A549 (cell line): Measurements from ENCODE around the gene CRACDL. TPM values are rescaled to one million over a fixed set of nuclear protein-coding genes. Genes with fewer than 3 reads are reported as not detected.

ENCODE experiments used
- ATAC-seq, 2 experiments: fragments of 200-7000 bp in 1 of 2; fragments of >200 bp in 1 of 2; cut with Nextera tagmentation in 1 of 2; cut with Tn5 transposase in 1 of 2; 3 replicates each; pipeline versions ENCODE4 v1.8.0 to v1.9.1; 2018 to 2020; ENCODE audit warnings: mild to moderate bottlenecking in 1 of 2, moderate library complexity in 1 of 2
- CTCF ChIA-PET: fragments of 300-600 bp; sonication (Branson Sonifier 250); formaldehyde crosslinking; extraction: SDS; loops from one replicate; lab custom pipeline; 2021; ENCODE audit warnings: antibody characterized with exemption, inconsistent platforms; lab: Yijun Ruan, JAX
- POLR2A ChIA-PET: fragments of 350-600 bp; formaldehyde crosslinking; extraction: SDS; loops from one replicate; lab custom pipeline; 2021; ENCODE audit warnings: antibody characterized with exemption, inconsistent platforms; lab: Yijun Ruan, JAX
- DNase-seq, 2 experiments: peaks; one replicate each; pipeline versions ENCODE4 v3.0.0 to v3.0.0-alpha.2; 2011 to 2016; ENCODE audit warnings: low read depth in 1 of 2, low spot score in 1 of 2
- FAIRE-seq: peaks from 2 replicates; lab custom pipeline; 2011; peaks lifted over from hg19 to GRCh38; lab: Jason Lieb, UNC
- H3K27ac ChIP-seq, 2 experiments: fragments of >200 bp; sonication (Bioruptor Twin); formaldehyde crosslinking; 3 replicates each; pipeline ENCODE4 v1.5.1; 2016 to 2017
- H3K4me1 ChIP-seq: fragments of >200 bp; sonication (Bioruptor Twin); formaldehyde crosslinking; 3 replicates; pipeline ENCODE4 v1.6.1; 2016
- H3K4me2 ChIP-seq: fragments of >200 bp; sonication (Bioruptor Twin); formaldehyde crosslinking; 3 replicates; pipeline ENCODE4 v1.6.1; 2016
- H3K4me3 ChIP-seq: fragments of >200 bp; sonication (Bioruptor Twin); formaldehyde crosslinking; 3 replicates; pipeline ENCODE4 v1.5.1; 2016
- H3K9me3 ChIP-seq: fragments of >200 bp; sonication (Bioruptor Twin); formaldehyde crosslinking; 3 replicates; pipeline ENCODE4 v1.6.1; 2016
- BHLHE40 ChIP-seq: IDR thresholded peaks from 2 replicates; pipeline ENCODE4 v1.6.1; 2012; ENCODE audit warnings: low read depth, low read length, inconsistent platforms
- CBX8 ChIP-seq: fragments of 200-600 bp; sonication (generic); IDR thresholded peaks from 2 replicates; pipeline ENCODE4 v1.6.1; 2016
- EHF ChIP-seq: fragments of 250-450 bp; sonication (Bioruptor Pico); IDR thresholded peaks from 2 replicates; pipeline ENCODE4 v1.5.0; 2020; ENCODE audit warnings: mild to moderate bottlenecking
- EP300 ChIP-seq, 2 experiments: fragments of >200 bp; sonication (Bioruptor Twin); formaldehyde crosslinking; IDR thresholded peaks; 2 replicates in 1 of 2; 3 replicates in 1 of 2; pipeline ENCODE4 v1.6.1; 2016 to 2017
- ESRRA ChIP-seq: fragments of 150-350 bp; IDR thresholded peaks from 2 replicates; pipeline ENCODE4 v1.6.1; 2014; ENCODE audit warnings: mild to moderate bottlenecking, low read length, borderline replicate concordance
- FOXS1 ChIP-seq: fragments of 250-450 bp; sonication (Bioruptor Pico); IDR thresholded peaks from 2 replicates; pipeline ENCODE4 v1.5.0; 2020; ENCODE audit warnings: mild to moderate bottlenecking, moderate library complexity
- HDAC2 ChIP-seq: fragments of 200-600 bp; sonication (generic); IDR thresholded peaks from 2 replicates; pipeline ENCODE4 v1.6.1; 2016
- KDM1A ChIP-seq: fragments of 200-600 bp; sonication (generic); IDR thresholded peaks from 2 replicates; pipeline ENCODE4 v1.6.1; 2016; ENCODE audit warnings: low read depth, mild to moderate bottlenecking
- KDM5A ChIP-seq: fragments of 200-600 bp; sonication (generic); IDR thresholded peaks from 2 replicates; pipeline ENCODE4 v1.6.1; 2016; ENCODE audit warnings: antibody characterized with exemption, mild to moderate bottlenecking
- MAFK ChIP-seq: fragments of 450-650 bp; IDR thresholded peaks from 2 replicates; pipeline ENCODE4 v1.6.1; 2014; ENCODE audit not compliant: partially characterized antibody
- NPAS2 ChIP-seq: fragments of 250-450 bp; sonication (Bioruptor Pico); IDR thresholded peaks from 2 replicates; pipeline ENCODE4 v1.8.0; 2022; ENCODE audit warnings: mild to moderate bottlenecking, moderate library complexity, borderline replicate concordance
- PHF8 ChIP-seq: fragments of 200-600 bp; sonication (generic); IDR thresholded peaks from 2 replicates; pipeline ENCODE4 v1.6.1; 2016; ENCODE audit warnings: low read depth, mild to moderate bottlenecking, antibody characterized with exemption, moderate library complexity, borderline replicate concordance
- POLR2A ChIP-seq: IDR thresholded peaks from 2 replicates; pipeline ENCODE4 v1.6.1; 2012; ENCODE audit warnings: mild to moderate bottlenecking, low read length
- POLR2AphosphoS2 ChIP-seq: conservative IDR thresholded peaks from 2 replicates; pipeline ENCODE4 v1.6.1; 2012; ENCODE audit warnings: low read length, improper control_type of control experiment, inconsistent platforms
- RAD21 ChIP-seq, 2 experiments: fragments of >200 bp in 1 of 2; sonication (Bioruptor Twin) in 1 of 2; formaldehyde crosslinking in 1 of 2; IDR thresholded peaks in 1 of 2; conservative IDR thresholded peaks in 1 of 2; 2 replicates in 1 of 2; 3 replicates in 1 of 2; pipeline ENCODE4 v1.6.1; 2012 to 2018; ENCODE audit warnings: inconsistent platforms in 1 of 2
- RCOR1 ChIP-seq: fragments of 150-350 bp; IDR thresholded peaks from 2 replicates; pipeline ENCODE4 v1.6.1; 2014; ENCODE audit warnings: antibody characterized with exemption, low read length, low read depth
- RNF2 ChIP-seq: fragments of 200-600 bp; sonication (generic); IDR thresholded peaks from 2 replicates; pipeline ENCODE4 v1.6.1; 2016; ENCODE audit warnings: low read depth, mild to moderate bottlenecking, antibody characterized with exemption, moderate library complexity, borderline replicate concordance
- TP53 ChIP-seq: fragments of 250-450 bp; sonication (Bioruptor Pico); IDR thresholded peaks from 2 replicates; pipeline ENCODE4 v1.5.0; 2021; ENCODE audit warnings: mild to moderate bottlenecking, moderate library complexity
- ZC3H11A ChIP-seq: fragments of 450-650 bp; IDR thresholded peaks from 2 replicates; pipeline ENCODE4 v1.6.1; 2014; ENCODE audit warnings: antibody characterized with exemption, mild to moderate bottlenecking
- ZSCAN20 ChIP-seq: fragments of 250-450 bp; sonication (Bioruptor Pico); IDR thresholded peaks from 2 replicates; pipeline ENCODE4 v1.8.0; 2022; ENCODE audit warnings: mild to moderate bottlenecking, moderate library complexity
- WGBS: methylation state at CpG from one replicate; pipeline ENCODE4 v1.1.6; 2017; ENCODE audit errors: missing lambda C conversion rate; 5-methylcytosine and 5-hydroxymethylcytosine counted together
- polyA plus RNA-seq, 4 experiments: library from polyadenylated mRNA; depleted of rRNA in 3 of 4; stranded (reverse); fragments of >200 nt; fragmentation: RNase III in 1 of 4; extraction: RNeasy Plus Mini Kit Qiagen cat#74134 plus additional on column Dnase treatment in 1 of 4; gene quantifications; 2 replicates in 3 of 4; 3 replicates in 1 of 4; pipeline ENCODE4 v1.2.3, GENCODE V29; 2011 to 2017
- TF ChIP-seq, protein P1 (sequence below): fragments of 200-600 bp; sonication (generic); IDR thresholded peaks from 2 replicates; pipeline ENCODE4 v1.6.1; 2016; ENCODE audit warnings: antibody characterized with exemption, mild to moderate bottlenecking, moderate library complexity
- TF ChIP-seq, protein P2 (sequence below): fragments of >200 bp; sonication (Bioruptor Twin); formaldehyde crosslinking; IDR thresholded peaks from 3 replicates; pipeline ENCODE4 v1.5.1; 2016
- TF ChIP-seq, protein P3 (sequence below): fragments of 450-650 bp; IDR thresholded peaks from 2 replicates; pipeline ENCODE4 v1.6.1; 2014; ENCODE audit warnings: antibody characterized with exemption
- TF ChIP-seq, protein P4 (sequence below): fragments of >200 bp; sonication (Bioruptor Twin); formaldehyde crosslinking; IDR thresholded peaks from 2 replicates; pipeline ENCODE4 v1.6.1; 2016
- TF ChIP-seq, protein P5 (sequence below): IDR thresholded peaks from 2 replicates; pipeline ENCODE4 v1.6.1; 2012

The CRACDL gene
- polyA plus RNA-seq, 2 of the 4 experiments (the other 2 are of a cell fraction) = 0.21 to 0.36 TPM

DNA sequence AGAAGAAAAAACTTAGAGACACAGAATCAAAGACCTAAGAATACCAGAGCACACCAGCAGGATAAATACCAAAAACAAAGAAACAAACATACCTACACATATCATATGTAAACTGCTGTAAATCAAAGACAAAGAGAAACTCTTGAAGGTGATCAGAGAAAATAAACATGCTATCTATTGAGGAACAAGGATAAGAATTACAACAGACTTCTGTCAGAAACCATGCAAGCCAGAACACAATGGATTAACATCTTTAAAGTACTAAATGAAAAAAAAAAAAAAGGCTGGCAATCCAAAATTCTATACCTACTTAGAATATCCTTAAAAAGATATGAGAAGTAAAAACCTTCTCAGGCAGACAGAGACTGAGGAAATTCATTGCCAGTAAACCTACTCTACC, 153.5 kb downstream of the CRACDL start:
- H3K27ac ChIP-seq = no peak overlapping the region
- no peak for TF ChIP-seq CBX8
- TF ChIP-seq NPAS2 (CRISPR knock-in tag) = no peak
- TF ChIP-seq, protein P1, sequence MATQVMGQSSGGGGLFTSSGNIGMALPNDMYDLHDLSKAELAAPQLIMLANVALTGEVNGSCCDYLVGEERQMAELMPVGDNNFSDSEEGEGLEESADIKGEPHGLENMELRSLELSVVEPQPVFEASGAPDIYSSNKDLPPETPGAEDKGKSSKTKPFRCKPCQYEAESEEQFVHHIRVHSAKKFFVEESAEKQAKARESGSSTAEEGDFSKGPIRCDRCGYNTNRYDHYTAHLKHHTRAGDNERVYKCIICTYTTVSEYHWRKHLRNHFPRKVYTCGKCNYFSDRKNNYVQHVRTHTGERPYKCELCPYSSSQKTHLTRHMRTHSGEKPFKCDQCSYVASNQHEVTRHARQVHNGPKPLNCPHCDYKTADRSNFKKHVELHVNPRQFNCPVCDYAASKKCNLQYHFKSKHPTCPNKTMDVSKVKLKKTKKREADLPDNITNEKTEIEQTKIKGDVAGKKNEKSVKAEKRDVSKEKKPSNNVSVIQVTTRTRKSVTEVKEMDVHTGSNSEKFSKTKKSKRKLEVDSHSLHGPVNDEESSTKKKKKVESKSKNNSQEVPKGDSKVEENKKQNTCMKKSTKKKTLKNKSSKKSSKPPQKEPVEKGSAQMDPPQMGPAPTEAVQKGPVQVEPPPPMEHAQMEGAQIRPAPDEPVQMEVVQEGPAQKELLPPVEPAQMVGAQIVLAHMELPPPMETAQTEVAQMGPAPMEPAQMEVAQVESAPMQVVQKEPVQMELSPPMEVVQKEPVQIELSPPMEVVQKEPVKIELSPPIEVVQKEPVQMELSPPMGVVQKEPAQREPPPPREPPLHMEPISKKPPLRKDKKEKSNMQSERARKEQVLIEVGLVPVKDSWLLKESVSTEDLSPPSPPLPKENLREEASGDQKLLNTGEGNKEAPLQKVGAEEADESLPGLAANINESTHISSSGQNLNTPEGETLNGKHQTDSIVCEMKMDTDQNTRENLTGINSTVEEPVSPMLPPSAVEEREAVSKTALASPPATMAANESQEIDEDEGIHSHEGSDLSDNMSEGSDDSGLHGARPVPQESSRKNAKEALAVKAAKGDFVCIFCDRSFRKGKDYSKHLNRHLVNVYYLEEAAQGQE = no peak
- TF ChIP-seq, protein P2, sequence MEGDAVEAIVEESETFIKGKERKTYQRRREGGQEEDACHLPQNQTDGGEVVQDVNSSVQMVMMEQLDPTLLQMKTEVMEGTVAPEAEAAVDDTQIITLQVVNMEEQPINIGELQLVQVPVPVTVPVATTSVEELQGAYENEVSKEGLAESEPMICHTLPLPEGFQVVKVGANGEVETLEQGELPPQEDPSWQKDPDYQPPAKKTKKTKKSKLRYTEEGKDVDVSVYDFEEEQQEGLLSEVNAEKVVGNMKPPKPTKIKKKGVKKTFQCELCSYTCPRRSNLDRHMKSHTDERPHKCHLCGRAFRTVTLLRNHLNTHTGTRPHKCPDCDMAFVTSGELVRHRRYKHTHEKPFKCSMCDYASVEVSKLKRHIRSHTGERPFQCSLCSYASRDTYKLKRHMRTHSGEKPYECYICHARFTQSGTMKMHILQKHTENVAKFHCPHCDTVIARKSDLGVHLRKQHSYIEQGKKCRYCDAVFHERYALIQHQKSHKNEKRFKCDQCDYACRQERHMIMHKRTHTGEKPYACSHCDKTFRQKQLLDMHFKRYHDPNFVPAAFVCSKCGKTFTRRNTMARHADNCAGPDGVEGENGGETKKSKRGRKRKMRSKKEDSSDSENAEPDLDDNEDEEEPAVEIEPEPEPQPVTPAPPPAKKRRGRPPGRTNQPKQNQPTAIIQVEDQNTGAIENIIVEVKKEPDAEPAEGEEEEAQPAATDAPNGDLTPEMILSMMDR = no peak
- no peak for TF ChIP-seq PHF8
- TF ChIP-seq KDM5A = no peak
- no peak for TF ChIP-seq MAFK
- TF ChIP-seq ESRRA = no peak
- no peak for TF ChIP-seq FOXS1 (CRISPR knock-in tag)
- TF ChIP-seq, protein P3, sequence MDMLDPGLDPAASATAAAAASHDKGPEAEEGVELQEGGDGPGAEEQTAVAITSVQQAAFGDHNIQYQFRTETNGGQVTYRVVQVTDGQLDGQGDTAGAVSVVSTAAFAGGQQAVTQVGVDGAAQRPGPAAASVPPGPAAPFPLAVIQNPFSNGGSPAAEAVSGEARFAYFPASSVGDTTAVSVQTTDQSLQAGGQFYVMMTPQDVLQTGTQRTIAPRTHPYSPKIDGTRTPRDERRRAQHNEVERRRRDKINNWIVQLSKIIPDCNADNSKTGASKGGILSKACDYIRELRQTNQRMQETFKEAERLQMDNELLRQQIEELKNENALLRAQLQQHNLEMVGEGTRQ = no peak
- TF ChIP-seq KDM1A = no peak
- no peak for TF ChIP-seq EP300 (IDR thresholded peaks at IDR 0.05)
- TF ChIP-seq RAD21 (conservative IDR thresholded peaks at IDR 0.05 in 1 of 2, IDR thresholded peaks at IDR 0.05 in 1 of 2) = no peak
- TF ChIP-seq RNF2 = no peak
- no peak for TF ChIP-seq BHLHE40
- no peak for TF ChIP-seq RCOR1
- ATAC-seq (no peak), FAIRE-seq (no peak), DNase-seq (no peak)
- CTCF ChIA-PET = no interaction called here
- H3K4me2 ChIP-seq = no peak overlapping the region
- no peak overlapping the region for H3K4me3 ChIP-seq
- no peaks in the 10 kb centered on the region for H3K4me1 ChIP-seq
- peaks cover 24% of the 10 kb centered on the region; the same call in 1 of the 3 replicates for H3K9me3 ChIP-seq
- POLR2A ChIA-PET = no interaction called here

DNA sequence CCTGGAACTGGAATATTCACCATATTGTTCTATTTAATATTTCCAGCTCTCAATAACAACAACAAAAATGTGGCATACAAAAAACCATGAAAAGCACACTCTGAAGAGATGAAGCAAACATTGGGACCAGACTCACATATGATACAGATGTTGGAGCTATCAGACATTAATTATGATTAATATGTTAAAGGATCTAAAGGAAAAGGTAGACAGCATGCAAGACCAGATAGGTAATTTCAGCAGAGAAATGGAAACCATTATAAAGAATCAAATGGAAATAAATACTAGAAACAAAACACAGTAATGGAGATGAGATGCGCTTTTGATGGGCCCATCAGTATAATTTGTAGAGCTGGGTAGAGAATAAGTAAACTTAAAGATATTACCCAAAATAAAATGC, 154.2 kb downstream of the CRACDL start:
- TF ChIP-seq HDAC2 (no peak), ZC3H11A (no peak), POLR2A (no peak), POLR2AphosphoS2 (no peak), EHF (CRISPR knock-in tag) (no peak), ZSCAN20 (CRISPR knock-in tag) (no peak), KDM1A (no peak), RAD21 (conservative IDR thresholded peaks at IDR 0.05 in 1 of 2, IDR thresholded peaks at IDR 0.05 in 1 of 2) (no peak), TP53 (CRISPR knock-in tag) (no peak)
- TF ChIP-seq, protein P4, sequence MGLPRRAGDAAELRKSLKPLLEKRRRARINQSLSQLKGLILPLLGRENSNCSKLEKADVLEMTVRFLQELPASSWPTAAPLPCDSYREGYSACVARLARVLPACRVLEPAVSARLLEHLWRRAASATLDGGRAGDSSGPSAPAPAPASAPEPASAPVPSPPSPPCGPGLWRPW = no peak
- TF ChIP-seq, protein P5, sequence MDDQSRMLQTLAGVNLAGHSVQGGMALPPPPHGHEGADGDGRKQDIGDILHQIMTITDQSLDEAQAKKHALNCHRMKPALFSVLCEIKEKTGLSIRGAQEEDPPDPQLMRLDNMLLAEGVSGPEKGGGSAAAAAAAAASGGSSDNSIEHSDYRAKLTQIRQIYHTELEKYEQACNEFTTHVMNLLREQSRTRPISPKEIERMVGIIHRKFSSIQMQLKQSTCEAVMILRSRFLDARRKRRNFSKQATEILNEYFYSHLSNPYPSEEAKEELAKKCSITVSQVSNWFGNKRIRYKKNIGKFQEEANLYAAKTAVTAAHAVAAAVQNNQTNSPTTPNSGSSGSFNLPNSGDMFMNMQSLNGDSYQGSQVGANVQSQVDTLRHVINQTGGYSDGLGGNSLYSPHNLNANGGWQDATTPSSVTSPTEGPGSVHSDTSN = no peak

More for the DNA sequence above, 154.2 kb downstream of the CRACDL start:
- H3K4me3 ChIP-seq = no peak overlapping the region
- POLR2A ChIA-PET = no interaction called here
- H3K4me1 ChIP-seq = no peaks in the 10 kb centered on the region
- no peak overlapping the region for H3K4me2 ChIP-seq
- 57% methylated on average over 1 of the region's 1 CpG for WGBS
- ATAC-seq (no peak), FAIRE-seq (no peak), DNase-seq (no peak)
- peaks cover 24% of the 10 kb centered on the region; the same call in 1 of the 3 replicates for H3K9me3 ChIP-seq
- CTCF ChIA-PET = interaction anchor here (0.6 kb wide), 1 partner anchor 21 kb away, joined by 3 read pairs; no protein-coding TSS in a partner anchor
- no peak overlapping the region for H3K27ac ChIP-seq
